ENCODE data around the gene OTOR. TPM values are rescaled to one million over a fixed set of nuclear protein-coding genes. Genes with fewer than 3 reads are reported as not detected.
A peak's percentile ranks its signal among the peaks of the same experiment; 100 is the strongest.

Gene OTOR
- total RNA-seq (2016; rRNA removed; fragmentation: Illumina TruSeq; extraction: Trizol) (not detected in 2 replicates), polyA plus RNA-seq (2011; rRNA removed) (not detected in 2 replicates), polyA minus RNA-seq (2011; rRNA and poly(A)+ RNA removed; ENCODE audit: low replicate concordance) (not detected in 2 replicates), Bru-seq, nascent RNA (percentile 31 among the genes with signal in this experiment), BruChase-seq, experiment 1, labeled RNA remaining after a 6-hour chase (percentile 23 among the genes with signal in this experiment), BruChase-seq, experiment 2, labeled RNA remaining after a 2-hour chase (percentile 43 among the genes with signal in this experiment)
- total RNA-seq (2016; cell fraction: cytosol; rRNA removed; fragmentation: Illumina TruSeq; extraction: Trizol; ENCODE audit: low read depth) = not detected in 2 replicates
- not detected in 2 replicates for total RNA-seq (2016; cell fraction: insoluble cytoplasmic fraction; rRNA removed; fragmentation: Illumina TruSeq; extraction: Trizol)
- total RNA-seq (2016; cell fraction: membrane; rRNA removed; fragmentation: Illumina TruSeq; extraction: Trizol) = not detected in 2 replicates
- total RNA-seq (2016; cell fraction: nucleus; rRNA removed; fragmentation: Illumina TruSeq; extraction: Trizol) = not detected in 2 replicates
- not detected in 2 replicates for polyA plus RNA-seq (2011; cell fraction: cytosol; rRNA removed)
- not detected in 2 replicates for polyA plus RNA-seq (2011; cell fraction: nucleus; rRNA removed)
- not detected in 2 replicates for polyA plus RNA-seq (2012)
- polyA plus RNA-seq (2016; cell fraction: cytosol; fragmentation: Illumina TruSeq; extraction: Trizol; ENCODE audit: low read depth) = not detected in 2 replicates
- polyA plus RNA-seq (2016; cell fraction: insoluble cytoplasmic fraction; fragmentation: Illumina TruSeq; extraction: Trizol; ENCODE audit: low read depth) = not detected in 2 replicates
- polyA plus RNA-seq (2016; cell fraction: membrane; fragmentation: Illumina TruSeq; extraction: Trizol; ENCODE audit: low read depth) = not detected in 2 replicates
- not detected in 2 replicates for polyA plus RNA-seq (2016; cell fraction: nucleus; fragmentation: Illumina TruSeq; extraction: Trizol; ENCODE audit: insufficient read depth, low read depth)
- not detected in 2 replicates for polyA minus RNA-seq (2011; cell fraction: cytosol; rRNA and poly(A)+ RNA removed)
- not detected in 2 replicates for polyA minus RNA-seq (2011; cell fraction: nucleus; rRNA and poly(A)+ RNA removed)
- long read RNA-seq, experiment 1 = 0 reads
- long read RNA-seq, experiment 2 = 0 reads

GRCh38 chr20:16748308-16748900 lies at the start of gene OTOR:
Gene OTOR (plus strand): TSS chr20:16748358. CDS start chr20:16748402, 44 bp downstream.
- POLR2A ChIA-PET = no interaction called here
- Histone ChIP-seq H3K9me3 (ENCODE audit: low read length) (no peaks in the 10 kb centered on the region), H2AFZ (ENCODE audit: low read length) (no peak within 1 kb of the TSS), H3K4me3 (replicated peaks in 1 of 3; ENCODE audit: insufficient read depth in 1 of 3, low read depth in 2 of 3, low read length in 3 of 3) (no peak within 1 kb of the TSS), H3K36me3 (replicated peaks in 1 of 2; ENCODE audit: control insufficient read depth in 1 of 2, insufficient read depth in 2 of 2, low read length in 2 of 2) (no peaks in the 10 kb centered on the region), H3K9ac (ENCODE audit: insufficient read depth, low read depth, low read length) (no peak within 1 kb of the TSS), H3K4me2 (ENCODE audit: low read depth, low read length) (no peak within 1 kb of the TSS), H3K27ac (ENCODE audit: extremely low read length, insufficient read depth, low read length) (no peak within 1 kb of the TSS), H3K27me3 (ENCODE audit: control insufficient read depth in 1 of 2, insufficient read depth in 2 of 2, low read length in 2 of 2) (no peaks in the 10 kb centered on the region), H4K20me1 (ENCODE audit: insufficient read depth, low read length) (no peaks in the 10 kb centered on the region), H3K79me2 (ENCODE audit: insufficient read depth, low read length) (no peaks in the 10 kb centered on the region), H3K4me1 (ENCODE audit: insufficient read depth, low read length) (peaks cover 7% of the 10 kb centered on the region; the same call in 1 of the 2 replicates)
- in situ Hi-C loops (cut with HindIII; ENCODE audit: extremely low pct_ligation_motif_present, low pct_unique_long_range_greater_than_20kb) = no loop called here
- no peak for FAIRE-seq
- CTCF ChIA-PET (ENCODE audit: low intra/inter-chr PET ratio, low total read pairs) = no interaction called here
- ATAC-seq = no peak
- no peak for DNase-seq (ENCODE audit: low spot score)
- WGBS (ENCODE audit: low lambda C conversion rate) = 28% methylated on average over 5 of the region's 5 CpGs
- intact Hi-C loops (cut with micrococcal nuclease; ENCODE audit: unreplicated experiment) = no loop called here
- no TSS peak for BruUV-seq (replicated peaks)
- TF ChIP-seq PPARG (CRISPR knock-in tag; conservative IDR thresholded peaks at IDR 0.05) (no peak), ZBTB1 (CRISPR knock-in tag; IDR thresholded peaks at IDR 0.05; ENCODE audit: borderline replicate concordance) (no peak)

- Histone ChIP-seq H3K27ac (ENCODE audit: extremely low read length, insufficient read depth, low read length) (no peak overlapping the region), H3K36me3 (replicated peaks in 1 of 2; ENCODE audit: control insufficient read depth in 1 of 2, insufficient read depth in 2 of 2, low read length in 2 of 2) (no peaks in the 10 kb centered on the region), H2AFZ (ENCODE audit: low read length) (no peak overlapping the region), H4K20me1 (ENCODE audit: insufficient read depth, low read length) (no peaks in the 10 kb centered on the region), H3K4me2 (ENCODE audit: low read depth, low read length) (no peak overlapping the region), H3K27me3 (ENCODE audit: control insufficient read depth in 1 of 2, insufficient read depth in 2 of 2, low read length in 2 of 2) (peaks cover 0 to 14% of the 10 kb centered on the region in 2 experiments; a peak in 2 of 5 replicates), H3K9ac (ENCODE audit: insufficient read depth, low read depth, low read length) (no peak overlapping the region), H3K79me2 (ENCODE audit: insufficient read depth, low read length) (no peaks in the 10 kb centered on the region), H3K4me3 (replicated peaks in 1 of 3; ENCODE audit: insufficient read depth in 1 of 3, low read depth in 2 of 3, low read length in 3 of 3) (no peak overlapping the region), H3K4me1 (ENCODE audit: insufficient read depth, low read length) (no peaks in the 10 kb centered on the region), H3K9me3 (ENCODE audit: low read length) (no peaks in the 10 kb centered on the region)
- WGBS (ENCODE audit: low lambda C conversion rate) = 17% methylated on average over 4 of the region's 4 CpGs
- BruUV-seq (replicated peaks) = no TSS peak
- DNase-seq (ENCODE audit: low spot score) = no peak
- POLR2A ChIA-PET = no interaction called here
- ATAC-seq = peak; percentile 51; the same call in 2 of the 3 replicates
- no peak for FAIRE-seq
- intact Hi-C loops (cut with micrococcal nuclease; ENCODE audit: unreplicated experiment) = no loop called here
- TF ChIP-seq CTCF (CRISPR knock-in tag; IDR thresholded peaks at IDR 0.05) (peak; percentile 38), STAG1 (CRISPR knock-in tag; IDR thresholded peaks at IDR 0.05) (peak; percentile 49), ZNF552 (CRISPR knock-in tag; IDR thresholded peaks at IDR 0.05; ENCODE audit: borderline replicate concordance) (no peak)
- in situ Hi-C loops (cut with HindIII; ENCODE audit: extremely low pct_ligation_motif_present, low pct_unique_long_range_greater_than_20kb) = loop anchor here (5.0 kb wide), 1 partner anchor 63 kb away; no protein-coding TSS in a partner anchor
- CTCF ChIA-PET (ENCODE audit: low intra/inter-chr PET ratio, low total read pairs) = no interaction called here
Measured at GRCh38 chr20:16699293-16699692, 48.9 kb upstream of the OTOR start.

Data from HepG2 (cell line).